CD4-positive, alpha-beta T cell treated with Interleukin-10 for 1 hour (primary cell): ENCODE measurements around the gene FRAT2.
"Not testable (repeated sequence)": the region's sequence is repeated elsewhere in the genome, so short reads cannot be mapped to it uniquely, and the experiment has no call there.

Source experiments
- DNase-seq: peaks from one replicate; pipeline ENCODE4 v3.0.0-alpha.2; 2020

The FRAT2 gene

DNA sequence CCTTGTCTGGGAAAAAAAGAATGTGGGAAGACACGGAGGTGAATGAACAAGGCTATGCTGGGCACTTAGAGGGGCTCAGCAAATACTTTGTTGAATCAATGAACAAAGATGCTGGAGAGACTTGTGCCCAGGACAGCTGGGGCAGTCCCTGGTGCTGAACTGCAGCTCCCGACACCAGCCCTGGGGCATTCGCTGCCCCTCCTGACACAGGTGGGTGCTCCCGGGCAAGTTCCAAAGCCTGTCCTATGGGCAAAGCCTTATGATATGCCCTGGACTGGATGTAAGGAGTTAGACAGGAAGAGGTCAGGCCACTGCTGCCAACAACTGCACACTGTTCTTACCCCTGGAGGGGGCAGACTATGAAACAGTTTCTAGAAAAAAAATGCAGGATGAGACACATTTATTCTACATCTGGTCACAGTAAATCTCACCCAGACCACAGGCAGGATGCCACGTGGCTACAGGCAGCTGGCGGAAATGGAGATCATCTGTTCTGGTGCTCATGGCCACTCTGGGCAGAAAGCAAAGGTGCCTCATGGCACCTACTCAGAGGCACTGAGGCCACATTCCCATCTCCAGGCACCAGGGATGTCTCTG, 21.9 kb upstream of the FRAT2 start:
- no peak for DNase-seq

GRCh38 chr10:97355571-97355975, 21.0 kb upstream of the FRAT2 start:
- no peak for DNase-seq

- DNase-seq: no peak
These were observed 19.4 kb upstream of the FRAT2 start for GRCh38 chr10:97353945-97354344.

GRCh38 chr10:97349752-97350513, 15.4 kb upstream of the FRAT2 start:
- DNase-seq: no peak

GRCh38 chr10:97347317-97347716, 12.8 kb upstream of the FRAT2 start:
- DNase-seq: no peak

DNA sequence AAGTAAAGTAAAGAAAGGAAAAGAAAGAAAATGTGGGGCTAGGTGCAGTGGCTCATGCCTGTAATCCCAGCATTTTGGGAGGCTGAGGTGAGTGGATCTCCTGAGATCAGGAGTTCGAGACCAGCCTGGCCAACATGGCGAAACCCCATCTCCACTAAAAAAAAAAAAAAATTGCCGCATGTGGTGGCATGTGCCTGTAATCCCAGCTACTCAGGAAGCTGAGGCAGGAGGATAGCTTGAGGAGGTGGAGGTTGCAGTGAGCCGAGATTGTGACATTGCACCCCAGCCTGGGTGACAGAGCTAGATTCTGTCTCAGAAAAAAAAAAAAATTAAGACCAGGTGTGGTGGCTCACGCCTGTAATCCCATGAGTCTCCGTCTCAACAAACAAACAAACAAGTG, 9.1 kb upstream of the FRAT2 start:
- DNase-seq: not testable (repeated sequence)

DNA sequence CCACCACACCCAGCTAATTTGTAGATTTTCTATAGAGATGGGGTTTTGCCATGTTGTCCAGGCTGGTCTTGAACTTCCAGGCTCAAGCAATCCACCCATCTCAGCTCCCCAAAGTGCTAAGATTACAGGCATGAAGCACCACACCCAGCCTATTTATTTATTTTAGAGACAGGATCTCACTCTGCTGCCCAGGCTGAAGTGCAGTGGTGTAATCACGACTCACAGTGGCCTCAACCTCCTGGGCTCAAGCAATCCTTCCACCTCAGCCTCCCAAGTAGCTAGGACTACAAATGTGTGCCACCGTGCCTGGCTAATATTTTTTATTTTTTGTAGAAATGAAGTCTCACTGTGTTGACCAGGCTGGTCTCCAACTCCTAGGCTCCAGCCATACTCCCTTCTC, 6.9 kb upstream of the FRAT2 start:
- no peak for DNase-seq

- DNase-seq: no peak
These were observed 3.5 kb upstream of the FRAT2 start for GRCh38 chr10:97338041-97338440.

DNA sequence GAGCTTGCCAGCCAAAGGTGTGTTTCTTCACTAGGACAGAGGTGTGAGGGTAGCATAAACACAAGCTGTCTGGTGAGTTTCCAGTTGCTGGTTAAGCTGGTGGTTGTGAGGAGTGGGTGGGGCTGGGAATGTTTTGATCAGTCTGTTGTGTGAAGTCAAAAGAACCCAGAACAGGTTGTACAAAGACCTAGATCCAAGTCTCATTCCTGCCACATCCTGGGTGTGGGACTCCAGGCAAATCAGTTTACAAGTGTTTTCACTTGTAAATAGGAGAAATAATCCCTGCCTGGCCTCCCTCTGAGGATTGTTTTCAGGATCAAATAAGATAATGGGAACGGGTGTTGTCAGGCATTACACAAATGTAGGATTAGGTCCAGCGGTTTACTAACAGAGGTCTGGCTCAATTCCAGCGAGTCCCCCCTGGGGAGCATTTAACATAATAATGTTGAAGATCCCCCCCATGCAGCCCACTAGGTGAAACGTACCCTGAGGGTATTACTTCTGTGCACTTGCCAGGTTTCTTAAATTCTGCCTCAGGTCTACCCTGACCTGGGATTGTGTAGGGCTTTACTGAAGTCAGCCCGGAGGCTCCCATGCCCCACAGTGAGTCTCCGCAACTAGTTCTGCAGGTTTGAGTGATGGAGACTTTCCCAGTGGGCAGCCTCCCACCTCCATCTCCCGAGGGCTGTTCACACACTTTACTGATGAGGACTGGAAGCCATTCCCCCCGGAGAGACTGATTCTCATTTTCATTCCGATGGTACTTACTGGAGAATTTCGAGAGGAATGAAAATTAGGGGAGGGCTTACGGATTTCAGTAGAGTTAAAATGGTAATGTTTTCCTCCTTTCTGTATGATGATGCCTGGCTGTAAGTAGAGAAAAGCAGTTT, 2.7 kb upstream of the FRAT2 start:
- DNase-seq: no peak

GRCh38 chr10:97336446-97336845, 1.9 kb upstream of the FRAT2 start:
- DNase-seq: no peak

- no peak for DNase-seq
These were observed 1.5 kb upstream of the FRAT2 start for GRCh38 chr10:97336006-97336405.

DNA sequence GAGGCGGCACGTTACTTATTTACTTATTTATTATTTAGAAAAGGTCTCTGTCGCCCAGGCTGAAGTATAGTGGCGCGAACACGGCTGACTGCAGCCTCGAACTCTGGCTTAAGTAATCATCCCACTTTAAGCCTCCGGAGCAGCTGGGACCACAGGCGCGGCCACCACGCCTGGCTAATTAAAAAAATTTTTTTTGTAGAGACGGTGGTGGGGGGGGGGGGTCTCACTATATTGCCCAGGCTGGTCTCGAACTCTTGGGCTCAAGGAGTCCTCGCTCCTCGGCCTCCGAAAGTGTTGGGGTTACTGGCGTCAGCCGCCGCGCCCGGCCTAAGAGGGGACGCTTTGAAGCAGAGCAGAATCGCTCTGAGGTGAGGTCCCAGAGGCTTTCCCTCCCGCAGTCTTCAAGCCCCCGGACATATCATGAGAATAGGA, 675 bp upstream of the FRAT2 start:
- no peak for DNase-seq

- DNase-seq: peak; percentile 27
These were observed 744 bp downstream of the FRAT2 start for GRCh38 chr10:97333601-97334369.

- no peak for DNase-seq
These were observed 1.3 kb downstream of the FRAT2 start for GRCh38 chr10:97333351-97333600.

DNA sequence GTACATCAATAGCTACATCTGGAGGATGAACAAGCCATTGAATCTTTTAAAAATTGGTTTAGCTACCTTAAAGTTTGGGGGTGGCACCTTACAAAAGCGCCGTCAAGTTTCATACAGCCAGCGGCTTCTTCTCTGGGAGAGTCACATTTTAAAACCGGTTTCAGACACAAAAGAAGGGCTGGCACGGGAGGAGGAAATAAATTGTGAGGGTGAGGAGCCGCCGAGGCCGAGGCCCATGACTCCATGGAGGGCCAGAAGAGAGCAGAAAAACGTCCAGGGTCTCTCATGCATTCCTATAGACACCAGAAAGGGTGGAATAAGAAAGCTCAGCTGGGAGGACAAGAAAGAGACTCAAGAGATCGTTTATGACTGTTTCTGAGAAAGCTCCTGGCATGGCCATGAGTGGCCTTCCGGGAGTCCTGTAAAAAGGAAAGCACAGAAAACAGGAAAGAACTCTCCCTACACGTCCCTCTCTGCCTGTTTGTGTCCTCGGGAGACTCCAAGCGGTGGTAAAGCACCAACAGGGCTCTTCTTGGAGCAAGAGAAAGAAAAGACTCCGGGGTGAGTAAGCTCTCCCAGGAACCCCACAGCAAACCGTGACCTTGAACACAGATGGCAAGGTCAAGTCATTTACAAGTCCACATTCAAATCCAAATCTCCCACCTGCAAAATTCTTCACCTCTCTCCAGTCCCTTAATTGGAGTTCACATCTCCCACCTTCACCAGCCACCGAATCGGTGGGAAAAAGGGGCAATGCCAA, 1.8 kb downstream of the FRAT2 start:
- no peak for DNase-seq

GRCh38 chr10:97331153-97331703, 3.3 kb downstream of the FRAT2 start:
- no peak for DNase-seq

- no peak for DNase-seq
These were observed 4.8 kb downstream of the FRAT2 start for GRCh38 chr10:97329766-97330165.

- DNase-seq: no peak
These were observed 5.7 kb downstream of the FRAT2 start for GRCh38 chr10:97328646-97329453.

- no peak for DNase-seq
These were observed 6.9 kb downstream of the FRAT2 start for GRCh38 chr10:97327348-97328294.

- DNase-seq: no peak
These were observed 8.8 kb downstream of the FRAT2 start for GRCh38 chr10:97325754-97326153.
